Neural cell (in vitro differentiated cells): ENCODE results near the gene PARD3B.

Experiments used
- CTCF ChIP-seq: fragments of 450-650 bp; IDR thresholded peaks from 2 replicates; pipeline ENCODE4 v1.5.1; 2014; ENCODE audit warnings: antibody characterized with exemption, mild to moderate bottlenecking, moderate library complexity; ENCODE audit not compliant: poor library complexity, severe bottlenecking
- EZH2 ChIP-seq: fragments of 200-600, 300-800 bp; shearing (Covaris generic), sonication (generic); IDR thresholded peaks from 2 replicates; pipeline ENCODE4 v1.6.1; 2014; ENCODE audit warnings: antibody characterized with exemption, low read length, borderline replicate concordance, mild to moderate bottlenecking; ENCODE audit not compliant: insufficient read depth, poor library complexity, severe bottlenecking
- REST ChIP-seq: IDR thresholded peaks from 2 replicates; pipeline ENCODE4 v1.6.1; 2012; ENCODE audit warnings: borderline replicate concordance

GRCh38 chr2:205439621-205440020, 894.3 kb downstream of the PARD3B start:
- TF ChIP-seq CTCF = no peak
- no peak for TF ChIP-seq REST
- no peak for TF ChIP-seq EZH2
